NCI-H69 (cell line): Measurements from ENCODE around the gene ZBTB7C.

Experiments
- DNase-seq: peaks from one replicate; lab custom pipeline; 2025; lab: John Stamatoyannopoulos, UW

ZBTB7C gene

GRCh38 chr18:48354746-48355260 is 54.4 kb downstream of the ZBTB7C start:
- peak; percentile 38 for DNase-seq

GRCh38 chr18:48352051-48352755 is 57.0 kb downstream of the ZBTB7C start:
- no peak for DNase-seq

GRCh38 chr18:48351216-48352050 is 57.8 kb downstream of the ZBTB7C start:
- peak; percentile 60 for DNase-seq

GRCh38 chr18:48348739-48349138 is 60.4 kb downstream of the ZBTB7C start:
- DNase-seq: peak; percentile 63

DNA sequence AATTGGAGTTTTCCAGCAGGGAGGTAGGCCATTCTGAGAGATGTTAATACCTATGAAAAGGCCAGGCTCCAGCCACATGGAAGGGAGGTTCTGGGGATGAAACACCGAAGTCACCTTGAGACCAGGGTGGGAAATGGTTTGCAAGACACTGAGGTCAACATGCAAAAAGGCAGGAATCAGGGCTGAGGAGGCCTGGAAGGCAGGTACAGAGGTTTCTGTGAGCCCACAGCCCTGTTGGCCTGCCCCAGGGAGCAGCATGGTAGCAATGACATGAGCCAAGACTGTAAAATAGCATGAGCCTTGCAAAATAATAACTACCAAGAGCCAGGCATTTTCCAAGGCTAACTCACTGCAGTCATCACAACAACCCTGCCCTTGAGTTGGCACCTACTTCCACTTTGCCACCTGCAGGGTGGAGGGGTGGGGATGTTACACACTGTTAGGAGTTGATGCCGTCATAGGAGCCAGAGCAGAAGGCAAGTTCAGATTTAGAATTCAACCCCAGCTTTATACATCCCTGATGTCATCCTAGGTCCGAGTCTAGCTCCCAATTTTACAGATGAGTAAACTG is 61.3 kb downstream of the ZBTB7C start:
- peak; percentile 38 for DNase-seq

GRCh38 chr18:48345596-48345995 is 63.6 kb downstream of the ZBTB7C start:
- peak; percentile 75 for DNase-seq

DNA sequence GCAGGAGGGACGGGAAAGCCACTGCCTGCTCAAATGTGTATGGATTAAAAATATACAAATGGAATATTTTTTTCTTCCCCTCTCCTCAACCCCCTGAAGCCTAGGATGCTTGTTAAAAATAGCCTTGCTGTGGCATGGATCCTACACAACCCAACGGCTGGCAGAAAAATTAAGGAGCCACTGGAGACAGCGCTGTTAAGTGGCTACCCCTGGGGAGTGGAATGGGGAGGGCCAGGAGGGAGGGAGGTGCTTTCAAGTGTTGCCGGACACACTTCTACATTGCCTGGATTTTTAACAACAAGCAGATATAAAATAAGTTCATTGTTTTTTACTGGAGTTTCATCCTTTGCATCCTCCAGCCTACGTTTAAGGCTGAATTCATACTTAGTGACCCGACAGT is 66.6 kb downstream of the ZBTB7C start:
- DNase-seq: peak; percentile 92

- peak; percentile 92 for DNase-seq
These were observed 67.1 kb downstream of the ZBTB7C start for GRCh38 chr18:48342125-48342524.

DNA sequence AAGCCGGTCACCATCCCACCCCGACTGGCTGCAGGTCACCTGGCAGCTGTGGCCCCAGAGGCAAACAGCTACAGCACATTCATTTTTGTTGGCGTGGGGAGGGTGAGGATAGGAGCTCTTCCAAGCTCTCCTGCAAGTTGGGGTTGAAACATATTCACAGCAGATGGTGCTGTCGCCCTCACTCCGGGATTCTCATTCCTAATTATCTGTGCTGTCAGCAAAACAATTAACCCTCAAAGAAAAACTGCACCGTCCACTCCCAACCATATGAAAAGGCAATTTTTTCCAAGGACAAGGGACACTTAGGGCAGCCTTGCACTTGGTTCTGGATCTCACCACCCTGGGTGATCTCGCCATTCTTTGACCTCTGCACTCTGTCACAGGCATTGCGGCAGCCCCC is 68.6 kb downstream of the ZBTB7C start:
- DNase-seq: peak; percentile 99

- DNase-seq: no peak
These were observed 69.5 kb downstream of the ZBTB7C start for GRCh38 chr18:48339692-48340091.

GRCh38 chr18:48338915-48339314 is 70.3 kb downstream of the ZBTB7C start:
- no peak for DNase-seq

GRCh38 chr18:48337053-48337452 is 72.1 kb downstream of the ZBTB7C start:
- no peak for DNase-seq

- DNase-seq: peak; percentile 46
These were observed 72.9 kb downstream of the ZBTB7C start for GRCh38 chr18:48336332-48336731.

- no peak for DNase-seq
These were observed 73.4 kb downstream of the ZBTB7C start for GRCh38 chr18:48335829-48336228.

DNA sequence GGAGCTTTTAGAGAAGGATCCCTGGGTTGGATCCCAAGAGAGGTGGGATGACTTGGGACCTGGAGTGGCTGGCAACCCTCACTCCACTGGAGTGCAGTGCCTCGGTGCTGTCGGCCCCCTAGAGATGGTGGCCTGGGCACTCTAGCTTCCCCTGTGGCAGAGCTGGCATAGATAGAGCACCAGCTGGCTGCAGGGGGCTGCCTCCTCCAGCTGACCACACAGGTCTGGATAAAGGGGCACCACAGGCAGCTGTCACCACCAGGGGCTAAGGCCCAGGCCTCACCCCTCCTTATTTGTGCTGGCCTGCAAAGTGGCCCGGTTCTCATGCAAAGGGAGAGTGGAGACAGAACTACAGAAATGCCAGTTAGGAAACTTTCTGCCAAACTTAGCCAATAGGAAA is 74.3 kb downstream of the ZBTB7C start:
- no peak for DNase-seq

GRCh38 chr18:48333563-48333962 is 75.6 kb downstream of the ZBTB7C start:
- DNase-seq: peak; percentile 44

DNA sequence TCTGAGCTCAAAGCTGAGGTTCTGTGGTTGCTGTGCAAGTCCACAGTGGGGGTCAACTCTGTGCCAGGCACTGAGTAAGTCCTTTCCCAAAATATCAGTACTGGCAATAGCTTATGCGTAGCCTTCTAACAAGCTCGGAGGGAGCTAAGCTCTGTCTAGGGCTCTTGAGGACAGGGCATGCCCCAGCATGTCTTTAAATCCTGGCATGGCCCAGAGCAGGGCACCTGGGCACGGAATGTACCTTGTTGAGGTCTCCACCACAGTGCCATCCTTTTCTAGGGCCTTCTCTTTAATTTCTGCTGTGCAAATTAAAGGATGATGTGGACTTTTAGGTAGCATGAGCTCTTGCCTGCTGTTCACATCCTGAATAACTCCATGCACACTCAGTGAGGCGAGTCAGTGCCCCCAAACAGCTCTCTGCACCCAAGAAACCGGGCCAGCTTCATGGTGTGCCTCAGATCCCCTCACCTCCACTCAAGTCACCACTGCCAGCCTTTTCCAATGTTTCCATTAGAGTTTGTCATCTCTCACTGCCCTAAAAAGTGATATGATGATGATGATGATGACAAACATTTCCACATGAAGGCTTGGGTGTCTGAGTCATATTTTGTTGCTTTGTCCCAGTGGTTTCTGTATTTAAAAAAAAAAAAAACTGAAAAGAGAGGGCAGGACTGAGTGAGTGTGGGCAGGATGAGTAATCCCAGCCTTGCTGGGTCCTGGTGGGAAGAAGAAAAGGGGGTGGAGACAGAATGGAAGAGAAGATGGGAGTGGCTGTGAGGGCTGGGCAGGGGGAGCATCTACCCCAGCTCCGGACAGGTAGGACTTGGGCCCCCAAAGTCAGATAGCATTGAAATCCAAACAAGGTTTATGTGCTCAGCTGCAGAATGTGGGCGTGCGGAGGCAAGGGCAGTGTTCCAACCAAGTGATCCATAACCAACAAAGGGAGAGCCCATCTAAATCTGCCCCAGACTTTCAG is 78.9 kb downstream of the ZBTB7C start:
- peak; percentile 69 for DNase-seq

DNA sequence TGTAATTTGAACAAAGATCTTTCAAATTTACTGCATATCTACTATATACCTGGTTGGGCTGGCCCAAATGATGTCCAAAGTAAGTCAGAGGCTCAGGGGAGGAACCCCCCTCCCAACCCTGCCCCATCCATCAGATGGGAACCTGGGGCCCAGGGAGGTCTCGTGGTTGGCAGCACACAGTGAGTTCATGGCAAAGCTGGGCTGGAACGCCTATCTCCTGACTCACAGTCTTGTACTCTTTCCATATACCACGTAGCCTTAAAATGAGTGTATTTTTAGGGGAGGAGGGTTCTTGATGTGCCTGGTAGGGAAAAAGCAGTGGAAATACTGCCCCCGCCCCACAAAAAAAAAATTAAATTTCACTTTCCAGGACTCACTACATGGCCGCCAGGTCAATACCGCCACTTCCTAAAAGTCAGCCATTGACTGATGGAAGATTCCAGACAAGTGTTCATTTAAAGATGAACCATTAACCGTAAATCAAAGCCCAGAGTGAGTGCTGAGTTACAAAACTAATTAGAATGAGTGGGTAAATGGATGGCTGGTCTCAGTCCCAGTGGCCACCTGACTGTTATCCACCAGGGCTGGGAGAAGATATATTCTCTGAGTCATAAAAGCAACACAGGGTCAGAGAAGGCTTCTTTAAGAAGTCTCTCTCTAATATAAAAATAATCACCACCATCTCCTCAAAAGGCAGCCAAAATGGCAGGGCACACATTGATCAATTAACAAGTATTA is 80.5 kb downstream of the ZBTB7C start:
- no peak for DNase-seq

GRCh38 chr18:48326901-48327675 is 82.1 kb downstream of the ZBTB7C start:
- peak; percentile 56 for DNase-seq

- DNase-seq: no peak
These were observed 84.0 kb downstream of the ZBTB7C start for GRCh38 chr18:48325115-48325665.
